Neuronal stem cell (in vitro differentiated cells): ENCODE data around the gene ARFGAP1.
A peak's percentile ranks its signal among the peaks of the same experiment; 100 is the strongest.

Source experiments
- DNase-seq: peaks from one replicate; pipeline ENCODE4 v3.0.0-alpha.2; 2013; ENCODE audit warnings: low spot score
- H2AFZ ChIP-seq: one replicate; pipeline ENCODE4 v1.6.1; 2013; ENCODE audit warnings: mild to moderate bottlenecking, low read length, inconsistent platforms
- H2AK5ac ChIP-seq: 2 replicates; pipeline ENCODE4 v1.6.1; 2013; ENCODE audit warnings: low read depth, mild to moderate bottlenecking, inconsistent platforms, low read length, moderate library complexity, mixed read lengths
- H2BK120ac ChIP-seq: 2 replicates; pipeline ENCODE4 v1.6.1; 2013; ENCODE audit warnings: low read depth, mild to moderate bottlenecking, inconsistent platforms, low read length, moderate library complexity, mixed read lengths
- H2BK12ac ChIP-seq: one replicate; pipeline ENCODE4 v1.6.1; 2013; ENCODE audit warnings: low read length, inconsistent platforms
- H2BK15ac ChIP-seq: 2 replicates; pipeline ENCODE4 v1.6.1; 2013; ENCODE audit warnings: mild to moderate bottlenecking, low read length, inconsistent platforms, mixed read lengths
- H2BK5ac ChIP-seq: one replicate; pipeline ENCODE4 v1.6.1; 2013; ENCODE audit warnings: inconsistent platforms, mild to moderate bottlenecking, low read length, moderate library complexity
- H3K14ac ChIP-seq: one replicate; pipeline ENCODE4 v1.6.1; 2013; ENCODE audit warnings: low read length, inconsistent platforms
- H3K18ac ChIP-seq: 2 replicates; pipeline ENCODE4 v1.6.1; 2013; ENCODE audit warnings: low read length, inconsistent platforms
- H3K23ac ChIP-seq: 2 replicates; pipeline ENCODE4 v1.6.1; 2013; ENCODE audit warnings: low read depth, mild to moderate bottlenecking, mixed read lengths, low read length, inconsistent platforms; ENCODE audit not compliant: poor library complexity
- H3K27ac ChIP-seq: replicated peaks from 3 replicates; pipeline ENCODE4 v1.5.1; 2013; ENCODE audit warnings: low read length, inconsistent platforms
- H3K27me3 ChIP-seq, 3 experiments: 2 replicates each; pipeline ENCODE4 v1.6.1; 2013; ENCODE audit warnings: low read length in 3 of 3, mild to moderate bottlenecking in 2 of 3, inconsistent platforms in 1 of 3, low read depth in 1 of 3, mixed read lengths in 1 of 3, moderate library complexity in 1 of 3; ENCODE audit not compliant: control insufficient read depth in 3 of 3, insufficient read depth in 3 of 3
- H3K36me3 ChIP-seq, 2 donors: replicated peaks in 1 of 2; 2 replicates each; pipeline ENCODE4 v1.6.1; 2013; ENCODE audit warnings: low read length in 2 of 2; ENCODE audit not compliant: control insufficient read depth in 2 of 2, insufficient read depth in 2 of 2
- H3K4ac ChIP-seq: 2 replicates; pipeline ENCODE4 v1.6.1; 2013; ENCODE audit warnings: inconsistent platforms, mild to moderate bottlenecking, low read length, moderate library complexity
- H3K4me1 ChIP-seq, 2 donors: 1 replicate in 1 of 2; 2 replicates in 1 of 2; pipeline ENCODE4 v1.6.1; 2013; ENCODE audit warnings: low read length in 2 of 2, low read depth in 1 of 2; ENCODE audit not compliant: control insufficient read depth in 2 of 2, insufficient read depth in 1 of 2
- H3K4me2 ChIP-seq: one replicate; pipeline ENCODE4 v1.6.1; 2013; ENCODE audit warnings: mild to moderate bottlenecking, low read length, inconsistent platforms; ENCODE audit not compliant: insufficient read depth, poor library complexity, severe bottlenecking
- H3K4me3 ChIP-seq, 2 donors: 2 replicates each; pipeline ENCODE4 v1.5.1; 2013; ENCODE audit warnings: low read length in 2 of 2, mild to moderate bottlenecking in 2 of 2, inconsistent platforms in 1 of 2, moderate library complexity in 1 of 2
- H3K79me1 ChIP-seq: one replicate; pipeline ENCODE4 v1.6.1; 2013; ENCODE audit warnings: low read depth, mild to moderate bottlenecking, inconsistent platforms, low read length, moderate library complexity
- H3K9ac ChIP-seq: one replicate; pipeline ENCODE4 v1.6.1; 2013; ENCODE audit warnings: mild to moderate bottlenecking, low read depth, low read length, inconsistent platforms; ENCODE audit not compliant: poor library complexity
- H3K9me3 ChIP-seq, 2 donors: replicated peaks in 1 of 2; 2 replicates each; pipeline versions ENCODE3 to v1.6.1; 2013; ENCODE audit warnings: low read length in 2 of 2, mild to moderate bottlenecking in 2 of 2, inconsistent platforms in 1 of 2, low read depth in 1 of 2, mixed read lengths in 1 of 2, moderate library complexity in 1 of 2; ENCODE audit not compliant: control insufficient read depth in 2 of 2, insufficient read depth in 1 of 2
- H4K8ac ChIP-seq: one replicate; pipeline ENCODE4 v1.6.1; 2013; ENCODE audit warnings: low read depth, mild to moderate bottlenecking, inconsistent platforms, low read length, moderate library complexity
- H4K91ac ChIP-seq: one replicate; pipeline ENCODE4 v1.6.1; 2013; ENCODE audit warnings: low read length, low read depth, mild to moderate bottlenecking, inconsistent platforms; ENCODE audit not compliant: poor library complexity
- WGBS, 2 donors: extraction: QIAGEN DNeasy Blood & Tissue Kit; methylation state at CpG; one replicate each; pipeline ENCODE4 v1.1.7; 2013; ENCODE audit warnings: missing lambda C conversion rate in 2 of 2, mixed read lengths in 1 of 2; ENCODE audit not compliant: insufficient read length in 2 of 2, insufficient replicate concordance in 1 of 2; ENCODE audit errors: extremely low coverage in 2 of 2; 5-methylcytosine and 5-hydroxymethylcytosine counted together

ARFGAP1 gene

GRCh38 chr20:63273059-63273579, 506 bp downstream of the ARFGAP1 start:
- Histone ChIP-seq H3K14ac (no peak overlapping the region), H3K4me2 (peak overlapping the region; percentile 95), H2BK12ac (no peak overlapping the region), H3K9ac (peak overlapping the region; percentile 95), H3K27me3 (no peaks in the 10 kb centered on the region), H2BK120ac (no peak overlapping the region), H3K4me1 (peaks cover 4 to 30% of the 10 kb centered on the region in 2 donors), H2AFZ (peak overlapping the region; percentile 86), H3K23ac (peak overlapping the region; percentile 99), H2BK15ac (no peak overlapping the region), H3K27ac (no peak overlapping the region), H4K8ac (no peak overlapping the region), H3K4ac (peak overlapping the region; percentile 30), H3K4me3 (peak overlapping the region; percentile 96 to 97), H3K9me3 (no peaks in the 10 kb centered on the region), H3K79me1 (peaks cover 26% of the 10 kb centered on the region), H3K18ac (peak overlapping the region; percentile 94), H3K36me3 (peaks cover 19 to 26% of the 10 kb centered on the region in 2 donors), H2AK5ac (peak overlapping the region; percentile 91), H2BK5ac (no peak overlapping the region), H4K91ac (no peak overlapping the region)
- DNase-seq, result no peak
- no CpG with 5 or more reads among the region's 37 CpGs for WGBS, 2 donors

GRCh38 chr20:63273635-63274380, 1.2 kb downstream of the ARFGAP1 start:
- H3K23ac ChIP-seq, result peak overlapping the region; percentile 16
- no peak overlapping the region for H3K27ac ChIP-seq
- H3K36me3 ChIP-seq, result peaks cover 25 to 33% of the 10 kb centered on the region in 2 donors
- no peak overlapping the region for H3K4ac ChIP-seq
- H3K4me3 ChIP-seq, result peak overlapping the region; percentile 4 to 96
- no peak overlapping the region for H2BK120ac ChIP-seq
- H3K79me1 ChIP-seq, result peaks cover 26% of the 10 kb centered on the region
- peak overlapping the region; percentile 47 for H3K9ac ChIP-seq
- peak overlapping the region; percentile 34 for H3K4me2 ChIP-seq
- no peak overlapping the region for H2BK5ac ChIP-seq
- H2BK15ac ChIP-seq, result no peak overlapping the region
- WGBS, 2 donors, result no CpG with 5 or more reads among the region's 20 CpGs
- H3K14ac ChIP-seq, result no peak overlapping the region
- H2AFZ ChIP-seq, result no peak overlapping the region
- no peaks in the 10 kb centered on the region for H3K27me3 ChIP-seq
- no peak for DNase-seq
- no peak overlapping the region for H4K8ac ChIP-seq
- no peak overlapping the region for H2AK5ac ChIP-seq
- no peak overlapping the region for H4K91ac ChIP-seq
- no peak overlapping the region for H3K18ac ChIP-seq
- H2BK12ac ChIP-seq, result no peak overlapping the region
- no peaks in the 10 kb centered on the region for H3K9me3 ChIP-seq
- peaks cover 4 to 24% of the 10 kb centered on the region in 2 donors for H3K4me1 ChIP-seq

GRCh38 chr20:63274381-63275228, 2.0 kb downstream of the ARFGAP1 start:
- H3K79me1 ChIP-seq, result peaks cover 26% of the 10 kb centered on the region
- no peak overlapping the region for H2BK12ac ChIP-seq
- peak overlapping the region; percentile 31 for H2AK5ac ChIP-seq
- peak overlapping the region; percentile 16 to 26 for H3K4me3 ChIP-seq
- H3K9ac ChIP-seq, result peak overlapping the region; percentile 30
- no peak overlapping the region for H2AFZ ChIP-seq
- H4K8ac ChIP-seq, result peak overlapping the region; percentile 86
- peaks cover 4 to 17% of the 10 kb centered on the region in 2 donors for H3K4me1 ChIP-seq
- H4K91ac ChIP-seq, result peak overlapping the region; percentile 26
- H2BK5ac ChIP-seq, result no peak overlapping the region
- no peak overlapping the region for H2BK120ac ChIP-seq
- DNase-seq, result no peak
- no peak overlapping the region for H2BK15ac ChIP-seq
- no peak overlapping the region for H3K14ac ChIP-seq
- no CpG with 5 or more reads among the region's 17 CpGs for WGBS, 2 donors
- H3K27me3 ChIP-seq, result no peaks in the 10 kb centered on the region
- no peak overlapping the region for H3K4me2 ChIP-seq
- H3K23ac ChIP-seq, result peak overlapping the region; percentile 87
- no peaks in the 10 kb centered on the region for H3K9me3 ChIP-seq
- peaks cover 29 to 41% of the 10 kb centered on the region in 2 donors for H3K36me3 ChIP-seq
- H3K27ac ChIP-seq, result no peak overlapping the region
- no peak overlapping the region for H3K4ac ChIP-seq
- H3K18ac ChIP-seq, result no peak overlapping the region

- no peaks in the 10 kb centered on the region for H3K9me3 ChIP-seq
- H2BK15ac ChIP-seq, result no peak overlapping the region
- H3K4me2 ChIP-seq, result no peak overlapping the region
- no peak overlapping the region for H2BK5ac ChIP-seq
- H3K4me1 ChIP-seq, result peaks cover 4 to 16% of the 10 kb centered on the region in 2 donors
- no peak overlapping the region for H2AFZ ChIP-seq
- no peak overlapping the region for H2BK120ac ChIP-seq
- no CpG with 5 or more reads among the region's 18 CpGs for WGBS, 2 donors
- H3K14ac ChIP-seq, result no peak overlapping the region
- no peak for DNase-seq
- H2AK5ac ChIP-seq, result no peak overlapping the region
- H4K8ac ChIP-seq, result no peak overlapping the region
- peaks cover 28% of the 10 kb centered on the region for H3K79me1 ChIP-seq
- no peak overlapping the region for H3K18ac ChIP-seq
- no peak overlapping the region for H4K91ac ChIP-seq
- H3K23ac ChIP-seq, result no peak overlapping the region
- H2BK12ac ChIP-seq, result no peak overlapping the region
- H3K27ac ChIP-seq, result no peak overlapping the region
- H3K4me3 ChIP-seq, result no peak overlapping the region
- H3K36me3 ChIP-seq, result peaks cover 31 to 52% of the 10 kb centered on the region in 2 donors
- H3K9ac ChIP-seq, result no peak overlapping the region
- no peak overlapping the region for H3K4ac ChIP-seq
- H3K27me3 ChIP-seq, result no peaks in the 10 kb centered on the region
Observed at GRCh38 chr20:63275825-63276224, 3.2 kb downstream of the ARFGAP1 start.
